ENCODE data around the gene LRRFIP2. TPM values are rescaled to one million over a fixed set of nuclear protein-coding genes. Genes with fewer than 3 reads are reported as not detected.

Gene LRRFIP2
- total RNA-seq, 1 donor from 2014 or later, result 48.0 TPM

- Mint-ChIP-seq H3K4me1 (ENCODE audit: low read depth) (peaks cover 13% of the 10 kb centered on the region), H3K27me3 (no peaks in the 10 kb centered on the region), H3K27ac (no peak overlapping the region), H3K4me3 (ENCODE audit: low read depth) (no peak overlapping the region), H3K36me3 (ENCODE audit: insufficient read depth) (peaks cover 13% of the 10 kb centered on the region), H3K9me3 (ENCODE audit: low read depth) (no peaks in the 10 kb centered on the region)
- TF ChIP-seq, protein P1, sequence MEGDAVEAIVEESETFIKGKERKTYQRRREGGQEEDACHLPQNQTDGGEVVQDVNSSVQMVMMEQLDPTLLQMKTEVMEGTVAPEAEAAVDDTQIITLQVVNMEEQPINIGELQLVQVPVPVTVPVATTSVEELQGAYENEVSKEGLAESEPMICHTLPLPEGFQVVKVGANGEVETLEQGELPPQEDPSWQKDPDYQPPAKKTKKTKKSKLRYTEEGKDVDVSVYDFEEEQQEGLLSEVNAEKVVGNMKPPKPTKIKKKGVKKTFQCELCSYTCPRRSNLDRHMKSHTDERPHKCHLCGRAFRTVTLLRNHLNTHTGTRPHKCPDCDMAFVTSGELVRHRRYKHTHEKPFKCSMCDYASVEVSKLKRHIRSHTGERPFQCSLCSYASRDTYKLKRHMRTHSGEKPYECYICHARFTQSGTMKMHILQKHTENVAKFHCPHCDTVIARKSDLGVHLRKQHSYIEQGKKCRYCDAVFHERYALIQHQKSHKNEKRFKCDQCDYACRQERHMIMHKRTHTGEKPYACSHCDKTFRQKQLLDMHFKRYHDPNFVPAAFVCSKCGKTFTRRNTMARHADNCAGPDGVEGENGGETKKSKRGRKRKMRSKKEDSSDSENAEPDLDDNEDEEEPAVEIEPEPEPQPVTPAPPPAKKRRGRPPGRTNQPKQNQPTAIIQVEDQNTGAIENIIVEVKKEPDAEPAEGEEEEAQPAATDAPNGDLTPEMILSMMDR (IDR thresholded peaks at IDR 0.05; ENCODE audit: unreplicated experiment), result no peak
- no peak for DNase-seq (ENCODE audit: low spot score, unreplicated experiment)
Observed at GRCh38 chr3:37139567-37140052, 34.8 kb downstream of the LRRFIP2 start.

- H3K9me3 Mint-ChIP-seq (ENCODE audit: low read depth), result no peaks in the 10 kb centered on the region
- TF ChIP-seq, protein P1 (IDR thresholded peaks at IDR 0.05; ENCODE audit: unreplicated experiment), result no peak
- DNase-seq (ENCODE audit: low spot score, unreplicated experiment), result no peak
- peaks cover 12% of the 10 kb centered on the region for H3K4me1 Mint-ChIP-seq (ENCODE audit: low read depth)
- H3K27me3 Mint-ChIP-seq, result no peaks in the 10 kb centered on the region
- peaks cover 13% of the 10 kb centered on the region for H3K36me3 Mint-ChIP-seq (ENCODE audit: insufficient read depth)
- no peak overlapping the region for H3K27ac Mint-ChIP-seq
- no peak overlapping the region for H3K4me3 Mint-ChIP-seq (ENCODE audit: low read depth)
Observed at GRCh38 chr3:37138816-37139215, 35.6 kb downstream of the LRRFIP2 start.

DNA sequence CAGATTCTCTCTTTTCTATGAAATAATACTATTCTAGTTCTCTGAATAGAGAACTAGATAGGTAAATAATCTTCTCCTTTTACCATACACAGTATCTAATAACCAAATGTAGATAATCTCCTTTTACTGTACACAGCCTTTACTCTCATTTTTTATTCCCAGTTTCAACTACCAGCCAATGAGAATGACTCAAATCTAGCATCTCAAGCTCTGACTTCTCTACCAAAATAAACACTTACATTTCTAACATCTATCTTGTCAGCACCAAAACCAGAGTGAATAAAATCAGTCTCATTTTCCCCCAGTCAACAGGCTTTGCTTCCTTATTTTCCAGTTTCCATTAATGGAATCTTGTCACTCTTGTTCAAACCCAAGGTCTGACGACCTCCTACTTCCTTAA lies 36.9 kb downstream of the LRRFIP2 start:
- H3K4me1 Mint-ChIP-seq (ENCODE audit: low read depth), result peaks cover 12% of the 10 kb centered on the region

GRCh38 chr3:37136067-37136466 lies 38.3 kb downstream of the LRRFIP2 start:
- H3K36me3 Mint-ChIP-seq (ENCODE audit: insufficient read depth), result no peaks in the 10 kb centered on the region
- H3K27ac Mint-ChIP-seq, result no peak overlapping the region
- H3K4me1 Mint-ChIP-seq (ENCODE audit: low read depth), result peaks cover 22% of the 10 kb centered on the region
- no peaks in the 10 kb centered on the region for H3K27me3 Mint-ChIP-seq
- H3K4me3 Mint-ChIP-seq (ENCODE audit: low read depth), result no peak overlapping the region
- no peaks in the 10 kb centered on the region for H3K9me3 Mint-ChIP-seq (ENCODE audit: low read depth)
- DNase-seq (ENCODE audit: low spot score, unreplicated experiment), result no peak
- TF ChIP-seq, protein P1 (IDR thresholded peaks at IDR 0.05; ENCODE audit: unreplicated experiment), result no peak

More for the DNA sequence above, 36.9 kb downstream of the LRRFIP2 start:
- H3K27ac Mint-ChIP-seq, result no peak overlapping the region
- DNase-seq (ENCODE audit: low spot score, unreplicated experiment), result no peak
- H3K4me3 Mint-ChIP-seq (ENCODE audit: low read depth), result no peak overlapping the region
- no peaks in the 10 kb centered on the region for H3K9me3 Mint-ChIP-seq (ENCODE audit: low read depth)
- peaks cover 3% of the 10 kb centered on the region for H3K36me3 Mint-ChIP-seq (ENCODE audit: insufficient read depth)
- no peaks in the 10 kb centered on the region for H3K27me3 Mint-ChIP-seq
- TF ChIP-seq, protein P1 (IDR thresholded peaks at IDR 0.05; ENCODE audit: unreplicated experiment), result no peak

GRCh38 chr3:37135561-37135960 lies 38.8 kb downstream of the LRRFIP2 start:
- H3K9me3 Mint-ChIP-seq (ENCODE audit: low read depth), result no peaks in the 10 kb centered on the region
- H3K4me1 Mint-ChIP-seq (ENCODE audit: low read depth), result peaks cover 27% of the 10 kb centered on the region
- H3K4me3 Mint-ChIP-seq (ENCODE audit: low read depth), result no peak overlapping the region
- H3K27ac Mint-ChIP-seq, result no peak overlapping the region
- DNase-seq (ENCODE audit: low spot score, unreplicated experiment), result no peak
- TF ChIP-seq, protein P1 (IDR thresholded peaks at IDR 0.05; ENCODE audit: unreplicated experiment), result no peak
- H3K27me3 Mint-ChIP-seq, result no peaks in the 10 kb centered on the region
- H3K36me3 Mint-ChIP-seq (ENCODE audit: insufficient read depth), result no peaks in the 10 kb centered on the region
